ENCODE results near the gene TCF4. TPM values are rescaled to one million over a fixed set of nuclear protein-coding genes. Genes with fewer than 3 reads are reported as not detected.

The TCF4 gene
- total RNA-seq, 1 donor from 2014 or later: 175 TPM

DNA sequence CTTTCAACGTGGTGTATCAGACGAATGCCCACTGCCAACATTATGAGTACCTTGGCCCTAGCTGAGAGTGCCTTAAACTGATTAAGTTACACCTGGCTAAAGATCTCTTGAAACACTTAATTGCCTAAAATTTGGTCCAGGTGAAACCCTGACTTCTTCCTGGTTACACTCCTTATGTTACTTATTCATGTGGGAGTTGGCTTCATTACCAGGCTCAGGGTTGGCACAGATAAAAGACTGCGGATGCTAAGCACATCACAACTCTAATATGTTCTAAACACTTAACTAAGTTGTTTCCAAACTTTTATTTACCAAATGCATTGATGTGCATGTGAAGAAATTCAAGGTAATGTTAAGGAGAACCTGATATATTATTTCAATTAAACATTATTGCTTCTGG is 298.9 kb downstream of the TCF4 start:
- no peaks in the 10 kb centered on the region for H3K9me3 Mint-ChIP-seq (ENCODE audit: unreplicated experiment)
- H3K27ac Mint-ChIP-seq (ENCODE audit: unreplicated experiment): no peak overlapping the region
- no peaks in the 10 kb centered on the region for H3K27me3 Mint-ChIP-seq (ENCODE audit: unreplicated experiment)
- peaks cover 22% of the 10 kb centered on the region for H3K4me1 Mint-ChIP-seq (ENCODE audit: unreplicated experiment)
- no peak for DNase-seq (ENCODE audit: low spot score)
- no peak for TF ChIP-seq CTCF (IDR thresholded peaks at IDR 0.05; ENCODE audit: unreplicated experiment)
- H3K4me3 Mint-ChIP-seq (ENCODE audit: unreplicated experiment): no peak overlapping the region
- no peaks in the 10 kb centered on the region for H3K36me3 Mint-ChIP-seq (ENCODE audit: low read depth, unreplicated experiment)

DNA sequence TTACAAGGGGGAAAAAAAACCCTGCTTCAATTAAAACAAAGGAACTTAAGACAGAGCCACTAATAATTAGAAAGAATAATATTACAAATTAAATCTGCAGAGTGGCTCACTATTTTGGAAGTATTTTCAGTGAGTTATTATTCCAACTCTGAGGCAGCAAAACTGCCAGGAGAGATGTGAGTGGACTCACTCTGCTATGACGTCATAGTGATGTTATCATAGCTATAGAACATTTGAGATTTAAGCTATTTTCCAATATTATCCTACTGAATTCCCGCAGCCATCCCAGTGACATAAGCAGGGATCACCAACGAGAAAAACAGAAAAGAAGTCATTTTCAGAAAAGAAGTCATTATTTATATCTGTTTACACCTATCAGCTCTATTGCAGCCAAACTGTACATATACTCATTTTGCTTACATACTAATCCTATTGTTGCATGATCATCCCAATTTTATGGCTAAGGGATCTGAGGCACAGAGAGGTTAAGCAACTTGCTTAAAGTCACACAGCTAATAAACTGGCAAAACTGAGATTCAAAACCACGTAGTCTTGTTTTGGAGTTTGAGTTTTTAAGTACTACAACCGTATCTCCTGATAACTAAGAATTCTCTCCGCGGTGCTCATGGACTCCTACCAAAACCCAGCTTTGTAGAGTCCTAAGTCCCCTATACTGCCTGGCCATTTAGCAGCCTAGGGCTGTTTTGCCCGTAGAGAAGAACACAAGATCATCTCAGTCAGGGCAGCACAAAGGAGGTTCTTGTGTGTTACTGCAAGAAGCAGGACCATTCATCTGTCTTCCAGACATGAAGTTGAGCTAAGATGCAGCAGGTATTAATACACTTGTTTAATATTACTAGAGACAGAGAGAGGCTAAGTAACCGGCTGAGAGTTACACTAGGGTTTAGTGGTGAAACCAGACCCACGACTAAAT is 299.8 kb downstream of the TCF4 start:
- H3K27ac Mint-ChIP-seq (ENCODE audit: unreplicated experiment): peak overlapping the region; percentile 88

GRCh38 chr18:55287149-55287806 is 300.7 kb downstream of the TCF4 start:
- no peaks in the 10 kb centered on the region for H3K36me3 Mint-ChIP-seq (ENCODE audit: low read depth, unreplicated experiment)
- no peak for DNase-seq (ENCODE audit: low spot score)
- no peaks in the 10 kb centered on the region for H3K27me3 Mint-ChIP-seq (ENCODE audit: unreplicated experiment)
- TF ChIP-seq CTCF (IDR thresholded peaks at IDR 0.05; ENCODE audit: unreplicated experiment): no peak
- H3K4me3 Mint-ChIP-seq (ENCODE audit: unreplicated experiment): no peak overlapping the region
- H3K9me3 Mint-ChIP-seq (ENCODE audit: unreplicated experiment): no peaks in the 10 kb centered on the region
- peak overlapping the region; percentile 88 for H3K27ac Mint-ChIP-seq (ENCODE audit: unreplicated experiment)
- peaks cover 22% of the 10 kb centered on the region for H3K4me1 Mint-ChIP-seq (ENCODE audit: unreplicated experiment)

More for the DNA sequence above, 299.8 kb downstream of the TCF4 start:
- H3K4me1 Mint-ChIP-seq (ENCODE audit: unreplicated experiment): peaks cover 22% of the 10 kb centered on the region
- no peak for DNase-seq (ENCODE audit: low spot score)
- no peaks in the 10 kb centered on the region for H3K36me3 Mint-ChIP-seq (ENCODE audit: low read depth, unreplicated experiment)
- no peaks in the 10 kb centered on the region for H3K9me3 Mint-ChIP-seq (ENCODE audit: unreplicated experiment)
- H3K4me3 Mint-ChIP-seq (ENCODE audit: unreplicated experiment): no peak overlapping the region
- H3K27me3 Mint-ChIP-seq (ENCODE audit: unreplicated experiment): no peaks in the 10 kb centered on the region
- no peak for TF ChIP-seq CTCF (IDR thresholded peaks at IDR 0.05; ENCODE audit: unreplicated experiment)

- Mint-ChIP-seq H3K36me3 (ENCODE audit: low read depth, unreplicated experiment) (no peaks in the 10 kb centered on the region), H3K4me1 (ENCODE audit: unreplicated experiment) (peaks cover 19% of the 10 kb centered on the region), H3K27me3 (ENCODE audit: unreplicated experiment) (no peaks in the 10 kb centered on the region), H3K27ac (ENCODE audit: unreplicated experiment) (no peak overlapping the region), H3K9me3 (ENCODE audit: unreplicated experiment) (no peaks in the 10 kb centered on the region), H3K4me3 (ENCODE audit: unreplicated experiment) (no peak overlapping the region)
- TF ChIP-seq CTCF (IDR thresholded peaks at IDR 0.05; ENCODE audit: unreplicated experiment): no peak
- DNase-seq (ENCODE audit: low spot score): no peak
These were observed 301.7 kb downstream of the TCF4 start for GRCh38 chr18:55286257-55286825.

All from endothelial cell (in vitro differentiated cells).